ENCODE data around the gene ITPR1.

The ITPR1 gene

GRCh38 chr3:4686619-4687018 is 193.5 kb downstream of the ITPR1 start:
- no peak for TF ChIP-seq SIN3A (IDR thresholded peaks at IDR 0.05; ENCODE audit: borderline replicate concordance, insufficient read depth, low read length)

- no peak for TF ChIP-seq FOXP2 (optimal IDR thresholded peaks at IDR 0.05; ENCODE audit: borderline replicate concordance, extremely low read depth, extremely low read length, insufficient read depth)
- no peak for TF ChIP-seq REST (IDR thresholded peaks at IDR 0.05; ENCODE audit: insufficient read depth in 1 of 2, low read depth in 2 of 2, low read length in 2 of 2)
- TF ChIP-seq POLR2AphosphoS5 (IDR thresholded peaks at IDR 0.05; ENCODE audit: low read depth, low read length) = no peak
- TF ChIP-seq SIN3A (IDR thresholded peaks at IDR 0.05; ENCODE audit: borderline replicate concordance, insufficient read depth, low read length) = no peak
- TF ChIP-seq TAF1 (IDR thresholded peaks at IDR 0.05; ENCODE audit: borderline replicate concordance, insufficient read depth, low read length) = no peak
These were observed 194.0 kb downstream of the ITPR1 start for GRCh38 chr3:4687167-4687566.

DNA sequence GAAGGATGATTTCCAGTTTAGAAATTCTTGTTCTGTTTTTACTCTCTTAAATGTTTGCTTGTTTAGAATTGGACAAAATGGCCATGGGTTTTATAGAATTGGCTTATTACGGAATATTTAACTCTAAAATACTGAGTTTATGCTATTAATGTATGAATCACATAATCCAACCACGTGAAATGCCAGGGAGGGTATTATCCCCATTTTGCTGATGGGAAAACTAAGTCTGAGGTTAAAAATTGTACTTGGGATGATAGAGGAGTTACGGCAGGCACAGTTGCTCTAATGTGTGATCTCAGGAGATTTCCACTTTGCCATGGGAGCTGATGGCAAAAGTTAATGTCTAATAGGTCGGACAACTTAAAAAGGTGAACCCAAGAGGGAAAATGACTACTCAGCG is 194.4 kb downstream of the ITPR1 start:
- TF ChIP-seq SIN3A (IDR thresholded peaks at IDR 0.05; ENCODE audit: borderline replicate concordance, insufficient read depth, low read length) (no peak), TAF1 (IDR thresholded peaks at IDR 0.05; ENCODE audit: borderline replicate concordance, insufficient read depth, low read length) (no peak), POLR2AphosphoS5 (IDR thresholded peaks at IDR 0.05; ENCODE audit: low read depth, low read length) (no peak), REST (IDR thresholded peaks at IDR 0.05; ENCODE audit: insufficient read depth in 1 of 2, low read depth in 2 of 2, low read length in 2 of 2) (no peak), FOXP2 (optimal IDR thresholded peaks at IDR 0.05; ENCODE audit: borderline replicate concordance, extremely low read depth, extremely low read length, insufficient read depth) (no peak)

DNA sequence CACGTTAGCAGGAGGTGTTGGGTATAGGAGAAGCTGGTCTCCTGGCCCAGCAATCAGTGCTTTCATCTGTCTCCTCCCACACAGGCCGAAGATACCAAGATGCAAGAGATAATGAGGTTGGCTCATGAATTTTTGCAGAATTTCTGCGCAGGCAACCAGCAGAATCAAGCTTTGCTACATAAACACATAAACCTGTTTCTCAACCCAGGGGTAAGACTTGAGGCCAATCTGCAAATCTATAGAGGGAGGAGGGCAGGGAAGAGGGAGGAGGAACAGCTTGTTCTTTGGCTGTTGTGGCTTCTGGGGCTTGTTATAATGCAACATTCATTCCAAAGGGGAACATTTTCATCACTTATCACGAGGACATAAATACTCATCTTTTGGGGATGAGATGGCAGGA is 195.3 kb downstream of the ITPR1 start:
- TF ChIP-seq REST (IDR thresholded peaks at IDR 0.05; ENCODE audit: insufficient read depth in 1 of 2, low read depth in 2 of 2, low read length in 2 of 2) (no peak), POLR2AphosphoS5 (IDR thresholded peaks at IDR 0.05; ENCODE audit: low read depth, low read length) (no peak), FOXP2 (optimal IDR thresholded peaks at IDR 0.05; ENCODE audit: borderline replicate concordance, extremely low read depth, extremely low read length, insufficient read depth) (no peak), SIN3A (IDR thresholded peaks at IDR 0.05; ENCODE audit: borderline replicate concordance, insufficient read depth, low read length) (no peak), TAF1 (IDR thresholded peaks at IDR 0.05; ENCODE audit: borderline replicate concordance, insufficient read depth, low read length) (no peak)

DNA sequence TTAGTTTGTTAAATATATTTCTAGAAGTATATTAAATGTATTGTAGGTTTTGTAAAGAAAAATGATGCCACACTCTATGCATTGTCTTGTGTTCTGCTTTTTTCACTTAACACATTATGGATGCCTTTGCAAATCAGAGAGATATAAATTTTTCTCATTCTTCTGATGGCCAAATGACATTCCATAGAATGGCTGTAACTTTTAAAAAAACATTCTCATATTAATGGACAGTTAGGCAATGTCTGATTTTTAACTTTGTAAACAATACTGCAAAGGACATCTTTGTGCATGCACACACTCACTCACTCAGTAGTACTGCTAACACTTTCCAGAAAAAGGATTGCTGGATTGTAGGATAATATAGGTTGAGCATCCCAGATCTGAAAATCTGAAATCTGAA is 195.9 kb downstream of the ITPR1 start:
- TF ChIP-seq TAF1 (IDR thresholded peaks at IDR 0.05; ENCODE audit: borderline replicate concordance, insufficient read depth, low read length) = no peak
- TF ChIP-seq FOXP2 (optimal IDR thresholded peaks at IDR 0.05; ENCODE audit: borderline replicate concordance, extremely low read depth, extremely low read length, insufficient read depth) = no peak
- TF ChIP-seq SIN3A (IDR thresholded peaks at IDR 0.05; ENCODE audit: borderline replicate concordance, insufficient read depth, low read length) = no peak
- TF ChIP-seq POLR2AphosphoS5 (IDR thresholded peaks at IDR 0.05; ENCODE audit: low read depth, low read length) = no peak
- TF ChIP-seq REST (IDR thresholded peaks at IDR 0.05; ENCODE audit: insufficient read depth in 1 of 2, low read depth in 2 of 2, low read length in 2 of 2) = no peak

Data from PFSK-1 (cell line).